Dermis lymphatic vessel endothelial cell (primary cell): ENCODE results near the gene CEP89. TPM values are rescaled to one million over a fixed set of nuclear protein-coding genes. Genes with fewer than 3 reads are reported as not detected.

Experiments
- total RNA-seq: library from RNA; depleted of rRNA; stranded (reverse); fragments of >200 nt; gene quantifications from 2 replicates; pipeline ENCODE4 v1.2.1, GENCODE V29; 2014

The CEP89 gene
- total RNA-seq = 5.0 and 5.9 TPM in 2 replicates

DNA sequence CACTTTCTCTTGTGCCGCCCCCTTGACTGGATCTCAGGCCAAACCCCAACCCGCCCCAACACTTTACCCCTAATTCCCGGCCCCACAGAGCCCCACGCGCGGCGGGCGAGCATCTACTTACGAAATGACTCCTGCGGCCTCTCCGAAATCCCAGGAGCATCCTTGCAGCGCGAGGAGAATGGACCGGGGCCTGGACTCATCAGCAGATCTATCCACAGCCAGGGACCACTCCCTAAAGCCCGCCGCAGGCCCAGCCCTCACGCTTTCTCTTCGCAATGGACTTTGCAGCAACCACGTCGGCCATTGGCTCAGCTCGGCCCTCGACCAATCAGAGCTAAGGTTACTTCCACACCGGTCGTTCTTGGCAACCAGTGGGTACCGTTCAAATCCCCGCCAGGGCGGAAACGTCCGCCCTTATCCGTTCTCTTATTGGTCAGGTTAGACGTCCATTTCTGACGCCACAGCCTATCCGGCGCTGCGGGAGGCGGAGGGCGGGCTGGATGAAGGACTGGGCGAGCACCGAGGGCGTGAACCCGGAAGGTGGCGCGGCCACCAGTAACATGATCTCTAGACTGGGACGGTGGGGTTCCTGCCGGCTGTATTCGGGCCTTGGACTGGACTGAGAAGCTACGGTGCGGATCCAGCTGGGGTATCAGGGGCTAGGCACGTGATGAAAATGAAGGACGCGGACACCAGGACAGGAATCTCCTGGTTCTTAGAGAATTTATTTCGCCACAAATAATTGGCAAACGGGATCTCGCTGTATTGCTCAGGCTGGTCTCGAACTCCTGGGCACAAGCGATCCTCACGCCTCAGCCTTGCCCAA lies at the start of gene CEP89, which contains the start of gene FAAP24:
Gene CEP89 (minus strand): TSS at position 244 of the 826 bp plus-strand sequence. CDS start 84 bp downstream, at position 160.
Gene FAAP24 (plus strand): TSS at position 528 of the 826 bp plus-strand sequence. CDS start 955 bp downstream, outside the sequence.

DNA sequence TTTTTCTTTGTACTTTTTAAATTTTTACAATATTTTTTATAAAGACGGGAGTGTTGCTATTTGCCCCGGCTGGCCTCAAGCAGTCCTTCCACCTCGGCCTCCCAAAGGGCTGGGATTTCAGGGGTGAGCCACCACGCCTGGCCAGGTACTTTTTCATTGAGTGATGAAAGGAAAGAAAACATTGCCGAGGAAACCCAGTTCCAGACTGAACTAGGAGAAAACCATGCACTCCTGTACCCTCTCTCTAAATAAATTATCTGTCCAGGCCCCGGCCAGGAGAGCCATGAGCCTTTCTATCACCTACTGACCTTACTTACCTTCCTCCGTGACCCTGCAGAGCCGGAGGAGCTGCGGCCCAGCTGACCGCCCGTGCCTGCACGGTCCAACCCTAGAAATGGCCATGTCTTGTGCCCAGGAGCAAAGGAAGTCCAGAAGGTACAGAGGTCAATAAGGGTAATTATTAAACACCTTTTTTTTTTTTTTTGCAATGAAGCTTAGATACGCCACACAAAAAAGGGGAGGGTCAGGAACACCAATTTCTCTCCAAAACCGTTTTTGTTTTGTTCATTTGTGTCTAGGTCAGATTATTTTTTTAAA lies 102.3 kb downstream of the CEP89 start, which contains the start of gene SLC7A9:
Gene SLC7A9 (minus strand): TSS at position 399 of the 597 bp plus-strand sequence. CDS start 1,233 bp downstream, outside the sequence.

Other genes starting within 250 kb of the CEP89 start
- gene SLC7A9, start 102.2 kb downstream of the CEP89 start, total RNA-seq = not detected in 2 replicates
- gene FAAP24, start 284 bp upstream of the CEP89 start, total RNA-seq = 1.5 and 2.2 TPM in 2 replicates
- 9.6 and 11.0 TPM in 2 replicates for gene RHPN2, start 92.9 kb upstream of the CEP89 start, total RNA-seq
- 5.5 and 6.9 TPM in 2 replicates for gene GPATCH1, start 109.2 kb upstream of the CEP89 start, total RNA-seq
- gene WDR88, start 160.2 kb upstream of the CEP89 start, total RNA-seq = under 0.01 and 0.09 TPM in 2 replicates
- 3.9 and 6.8 TPM in 2 replicates for gene LRP3, start 222.4 kb upstream of the CEP89 start, total RNA-seq